Panc1 (cell line): Measurements from ENCODE around the gene PPM1H. TPM values are rescaled to one million over a fixed set of nuclear protein-coding genes. Genes with fewer than 3 reads are reported as not detected.

ENCODE experiments used
- ATAC-seq: fragments of 200-7000 bp; cut with Tn5 transposase; 2 replicates; pipeline ENCODE4 v1.9.1; 2020; ENCODE audit warnings: mild to moderate bottlenecking, moderate library complexity
- BruUV-seq: library from RNA; stranded (reverse); fragments of 400-500 nt; replicated peaks from 2 replicates; lab custom pipeline; 2021; lab: Mats Ljungman, UMichigan
- CTCF ChIA-PET: fragments of 300-600 bp; sonication (Branson Sonifier 250); formaldehyde crosslinking; loops from one replicate; lab custom pipeline; 2022; ENCODE audit warnings: antibody characterized with exemption; lab: Charles Lee
- POLR2A ChIA-PET: fragments of 300-600 bp; sonication (Branson Sonifier 250); formaldehyde crosslinking; loops from one replicate; lab custom pipeline; 2022; ENCODE audit warnings: antibody characterized with exemption; lab: Charles Lee
- DNase-seq: peaks from one replicate; pipeline ENCODE4 v3.0.0-alpha.2; 2010; ENCODE audit warnings: low read depth, low spot score
- H3K27ac ChIP-seq: 2 replicates; pipeline ENCODE4 v1.5.1; 2011; ENCODE audit warnings: mild to moderate bottlenecking, low read length, inconsistent platforms
- H3K27me3 ChIP-seq: fragments of 200-500 bp; sonication (Bioruptor generic); 2 replicates; pipeline ENCODE4 v1.6.0; 2014; ENCODE audit warnings: low read length, inconsistent platforms; ENCODE audit not compliant: control insufficient read depth, insufficient read depth
- H3K36me3 ChIP-seq: fragments of 200-500 bp; sonication (Bioruptor generic); 2 replicates; pipeline ENCODE4 v1.5.1; 2014; ENCODE audit warnings: inconsistent platforms, mild to moderate bottlenecking, low read length, moderate library complexity; ENCODE audit not compliant: control insufficient read depth, insufficient read depth
- H3K4me1 ChIP-seq: 2 replicates; pipeline ENCODE4 v1.5.1; 2011; ENCODE audit warnings: inconsistent platforms, mild to moderate bottlenecking, low read length, moderate library complexity; ENCODE audit not compliant: control insufficient read depth, insufficient read depth
- H3K4me3 ChIP-seq, 2 experiments: 2 replicates each; pipeline ENCODE4 v1.5.1; 2011 to 2012; ENCODE audit warnings: low read depth in 2 of 2, low read length in 2 of 2, mild to moderate bottlenecking in 2 of 2, inconsistent platforms in 1 of 2, moderate library complexity in 1 of 2
- H3K9me3 ChIP-seq: fragments of 200-500 bp; sonication (Bioruptor generic); 2 replicates; pipeline ENCODE4 v1.5.1; 2014; ENCODE audit warnings: low read depth, mild to moderate bottlenecking, inconsistent platforms, low read length, moderate library complexity; ENCODE audit not compliant: control insufficient read depth, insufficient read depth
- CTCF ChIP-seq: fragments of 450-650 bp; IDR thresholded peaks from 2 replicates; pipeline ENCODE4 v1.5.1; 2017; ENCODE audit warnings: mild to moderate bottlenecking
- POLR2AphosphoS5 ChIP-seq: IDR thresholded peaks from 2 replicates; pipeline ENCODE4 v1.6.1; 2012; ENCODE audit warnings: mild to moderate bottlenecking, low read depth, low read length, moderate library complexity
- REST ChIP-seq, 2 experiments: IDR thresholded peaks; 2 replicates each; pipeline ENCODE4 v1.6.1; 2011 to 2012; ENCODE audit warnings: low read depth in 2 of 2, control low read depth in 1 of 2, low read length in 1 of 2, mild to moderate bottlenecking in 1 of 2, moderate library complexity in 1 of 2; ENCODE audit not compliant: insufficient read depth in 1 of 2
- SIN3A ChIP-seq: IDR thresholded peaks from 2 replicates; pipeline ENCODE4 v1.6.1; 2012; ENCODE audit warnings: low read depth, mild to moderate bottlenecking, low read length, moderate library complexity, borderline replicate concordance; ENCODE audit not compliant: insufficient read depth
- TCF7L2 ChIP-seq: IDR thresholded peaks from 2 replicates; pipeline ENCODE4 v1.6.1; 2011; ENCODE audit warnings: mild to moderate bottlenecking, low read depth, low read length, inconsistent platforms
- in situ Hi-C: cut with HindIII; loops from 2 replicates; pipeline ENCODE4 v1.10.0; 2016; ENCODE audit warnings: low sequenced_read_pairs, low pct_unique_long_range_greater_than_20kb
- intact Hi-C: fragments of 100-400 bp; cut with micrococcal nuclease; formaldehyde crosslinking; loops from one replicate; pipeline ENCODE4 v1.10.0; 2022; ENCODE audit not compliant: unreplicated experiment
- total RNA-seq: library from RNA; stranded (reverse); gene quantifications from one replicate; pipeline ENCODE4 v1.2.1, GENCODE V29; 2021; ENCODE audit not compliant: unreplicated experiment

PPM1H gene
- total RNA-seq, 1 experiment from 2014 or later = 22.9 TPM

- intact Hi-C loops (no loop called here), in situ Hi-C loops (no loop called here)
- H3K4me1 ChIP-seq = peaks cover 9% of the 10 kb centered on the region
- no peak for TF ChIP-seq SIN3A
- no peak for TF ChIP-seq REST (IDR thresholded peaks at IDR 0.05; ENCODE audit: insufficient read depth in 1 of 2, low read depth in 2 of 2, low read length in 1 of 2)
- no peak for TF ChIP-seq CTCF
- TF ChIP-seq POLR2AphosphoS5 = no peak
- TF ChIP-seq TCF7L2 = no peak
- no peaks in the 10 kb centered on the region for H3K36me3 ChIP-seq
- CTCF ChIA-PET = interaction anchor here (0.7 kb wide), 1 partner anchor 63 kb away, joined by 4 read pairs; no protein-coding TSS in a partner anchor
- no peak overlapping the region for H3K27ac ChIP-seq
- ATAC-seq (no peak), DNase-seq (no peak)
- no TSS peak for BruUV-seq
- H3K9me3 ChIP-seq = no peaks in the 10 kb centered on the region
- POLR2A ChIA-PET = no interaction called here
- no peak overlapping the region for H3K4me3 ChIP-seq
- no peaks in the 10 kb centered on the region for H3K27me3 ChIP-seq
These were observed 196.8 kb downstream of the PPM1H start for GRCh38 chr12:62738105-62738504.

GRCh38 chr12:62737615-62738014, 197.3 kb downstream of the PPM1H start:
- no peak overlapping the region for H3K27ac ChIP-seq
- no TSS peak for BruUV-seq
- DNase-seq (no peak), ATAC-seq (no peak)
- no peaks in the 10 kb centered on the region for H3K27me3 ChIP-seq
- peaks cover 9% of the 10 kb centered on the region for H3K4me1 ChIP-seq
- no peaks in the 10 kb centered on the region for H3K36me3 ChIP-seq
- in situ Hi-C loops = no loop called here
- TF ChIP-seq TCF7L2 (no peak), POLR2AphosphoS5 (no peak), REST (IDR thresholded peaks at IDR 0.05; ENCODE audit: insufficient read depth in 1 of 2, low read depth in 2 of 2, low read length in 1 of 2) (no peak), CTCF (no peak), SIN3A (no peak)
- ChIA-PET POLR2A (no interaction called here), CTCF (no interaction called here)
- no peaks in the 10 kb centered on the region for H3K9me3 ChIP-seq
- intact Hi-C loops = no loop called here
- H3K4me3 ChIP-seq = no peak overlapping the region
